H1 (cell line): ENCODE measurements around the gene IQCN. TPM values are rescaled to one million over a fixed set of nuclear protein-coding genes. Genes with fewer than 3 reads are reported as not detected.

Experiments
- CTCF ChIA-PET: fragments of 300-600 bp; sonication (Branson Sonifier 250); formaldehyde crosslinking; loops from one replicate; lab custom pipeline; 2021; ENCODE audit not compliant: partially characterized antibody; lab: Charles Lee
- POLR2A ChIA-PET: fragments of 300-600 bp; sonication (Branson Sonifier 250); formaldehyde crosslinking; loops from one replicate; lab custom pipeline; 2021; ENCODE audit warnings: inconsistent platforms; ENCODE audit not compliant: partially characterized antibody; lab: Charles Lee
- DNase-seq, 2 experiments: peaks; one replicate each; pipeline versions ENCODE4 v3.0.0 to v3.0.0-alpha.2; 2010 to 2022; ENCODE audit warnings: low spot score in 2 of 2, low read depth in 1 of 2, mixed read lengths in 1 of 2
- FAIRE-seq: peaks from 2 replicates; lab custom pipeline; 2011; peaks lifted over from hg19 to GRCh38; lab: Jason Lieb, UNC
- H2AFZ ChIP-seq: 2 replicates; pipeline ENCODE4 v1.8.1; 2012; ENCODE audit warnings: low read length, inconsistent platforms
- H2AK5ac ChIP-seq: 2 replicates; pipeline ENCODE4 v1.6.1; 2013; ENCODE audit warnings: low read depth, low read length
- H2BK120ac ChIP-seq: replicated peaks from 2 replicates; pipeline ENCODE3; 2013; ENCODE audit warnings: low read depth, low read length, inconsistent platforms
- H2BK12ac ChIP-seq: 2 replicates; pipeline ENCODE4 v1.6.1; 2013; ENCODE audit warnings: low read depth, low read length
- H2BK15ac ChIP-seq: 2 replicates; pipeline ENCODE4 v1.6.1; 2013; ENCODE audit warnings: low read length
- H2BK20ac ChIP-seq: 2 replicates; pipeline ENCODE4 v1.6.1; 2013; ENCODE audit warnings: low read length
- H2BK5ac ChIP-seq: 2 replicates; pipeline ENCODE4 v1.6.1; 2013; ENCODE audit warnings: low read depth, low read length
- H3K14ac ChIP-seq: 2 replicates; pipeline ENCODE4 v1.6.1; 2013; ENCODE audit warnings: inconsistent platforms; ENCODE audit not compliant: insufficient read length
- H3K18ac ChIP-seq: 2 replicates; pipeline ENCODE4 v1.6.1; 2013; ENCODE audit warnings: low read length; ENCODE audit errors: extremely low read depth
- H3K23ac ChIP-seq: 2 replicates; pipeline ENCODE4 v1.6.1; 2013; ENCODE audit warnings: inconsistent platforms; ENCODE audit not compliant: insufficient read length
- H3K23me2 ChIP-seq: 2 replicates; pipeline ENCODE4 v1.6.1; 2013; ENCODE audit warnings: low read depth, low read length
- H3K27ac ChIP-seq: 2 replicates; pipeline ENCODE4 v1.6.1; 2011; ENCODE audit warnings: low read depth, low read length, inconsistent platforms
- H3K27me3 ChIP-seq, 4 experiments: replicated peaks in 1 of 4; 1 replicate in 1 of 4; 2 replicates in 3 of 4; pipeline versions ENCODE4 v1.6.1 to v1.8.1; 2011 to 2013; ENCODE audit warnings: low read length in 3 of 4, mild to moderate bottlenecking in 3 of 4, inconsistent platforms in 2 of 4, mixed read lengths in 2 of 4, moderate library complexity in 1 of 4; ENCODE audit not compliant: control insufficient read depth in 3 of 4, insufficient read depth in 3 of 4; ENCODE audit errors: extremely low read depth in 1 of 4
- H3K36me3 ChIP-seq, 4 experiments: 2 replicates each; pipeline versions ENCODE4 v1.6.1 to v1.8.1; 2011 to 2013; ENCODE audit warnings: mild to moderate bottlenecking in 4 of 4, low read length in 3 of 4, moderate library complexity in 2 of 4, control low read depth in 1 of 4, inconsistent platforms in 1 of 4; ENCODE audit not compliant: insufficient read depth in 4 of 4, control insufficient read depth in 2 of 4
- H3K4ac ChIP-seq: replicated peaks from 2 replicates; pipeline ENCODE3; 2013; ENCODE audit warnings: low read length, low read depth, mixed read lengths, inconsistent platforms; ENCODE audit not compliant: insufficient read length
- H3K4me1 ChIP-seq, 4 experiments: replicated peaks in 1 of 4; 1 replicate in 1 of 4; 2 replicates in 3 of 4; pipeline versions ENCODE4 v1.6.1 to v1.8.1; 2011 to 2013; ENCODE audit warnings: low read length in 3 of 4, inconsistent platforms in 2 of 4, mixed read lengths in 1 of 4; ENCODE audit not compliant: insufficient read depth in 4 of 4, control insufficient read depth in 3 of 4
- H3K4me2 ChIP-seq, 2 experiments: 2 replicates each; pipeline versions ENCODE4 v1.6.1 to v1.8.1; 2011 to 2013; ENCODE audit warnings: low read depth in 2 of 2, low read length in 2 of 2, control low read depth in 1 of 2, inconsistent platforms in 1 of 2, mild to moderate bottlenecking in 1 of 2; ENCODE audit not compliant: insufficient read depth in 1 of 2
- H3K4me3 ChIP-seq, 4 experiments: fragments of 200-600, 300-600 bp in 1 of 4; sonication (generic), shearing (Covaris generic), sonication (Bioruptor Twin) in 1 of 4; 2 replicates each; pipeline versions ENCODE4 v1.5.1 to v1.8.1; 2011 to 2016; ENCODE audit warnings: low read length in 4 of 4, low read depth in 3 of 4, control low read depth in 2 of 4, inconsistent platforms in 2 of 4, mild to moderate bottlenecking in 2 of 4, mixed read lengths in 1 of 4, moderate library complexity in 1 of 4; ENCODE audit not compliant: insufficient read depth in 2 of 4; ENCODE audit errors: extremely low read depth in 1 of 4
- H3K56ac ChIP-seq: replicated peaks from 2 replicates; pipeline ENCODE3; 2013; ENCODE audit warnings: low read depth, mild to moderate bottlenecking, mixed read lengths, low read length, inconsistent platforms; ENCODE audit not compliant: insufficient read length
- H3K79me1 ChIP-seq: 2 replicates; pipeline ENCODE4 v1.6.1; 2013; ENCODE audit warnings: low read depth, low read length, control low read depth
- H3K79me2 ChIP-seq, 2 experiments: 2 replicates each; pipeline versions ENCODE4 v1.6.1 to v1.8.1; 2012 to 2013; ENCODE audit warnings: low read length in 2 of 2, mild to moderate bottlenecking in 2 of 2, inconsistent platforms in 1 of 2; ENCODE audit not compliant: insufficient read depth in 2 of 2, control insufficient read depth in 1 of 2
- H3K9ac ChIP-seq, 4 experiments: replicated peaks in 1 of 4; 1 replicate in 1 of 4; 2 replicates in 3 of 4; pipeline versions ENCODE4 v1.6.1 to v1.8.1; 2011 to 2013; ENCODE audit warnings: low read depth in 3 of 4, low read length in 3 of 4, control low read depth in 2 of 4, mild to moderate bottlenecking in 2 of 4, moderate library complexity in 2 of 4, inconsistent platforms in 1 of 4; ENCODE audit errors: extremely low read depth in 1 of 4
- H3K9me3 ChIP-seq, 2 experiments: 2 replicates each; pipeline versions ENCODE4 v1.6.1 to v1.8.1; 2012 to 2013; ENCODE audit warnings: mild to moderate bottlenecking in 2 of 2, moderate library complexity in 2 of 2, control low read depth in 1 of 2, inconsistent platforms in 1 of 2, low read depth in 1 of 2, low read length in 1 of 2, mixed read lengths in 1 of 2; ENCODE audit not compliant: insufficient read depth in 2 of 2
- H4K20me1 ChIP-seq, 2 experiments: replicated peaks in 1 of 2; 2 replicates each; pipeline versions ENCODE3 to v1.8.1; 2011 to 2013; ENCODE audit warnings: inconsistent platforms in 2 of 2, low read length in 2 of 2, mild to moderate bottlenecking in 1 of 2; ENCODE audit not compliant: insufficient read depth in 2 of 2, control insufficient read depth in 1 of 2
- H4K5ac ChIP-seq: 2 replicates; pipeline ENCODE4 v1.6.1; 2013; ENCODE audit warnings: low read length, low read depth, mixed read lengths, inconsistent platforms; ENCODE audit not compliant: insufficient read length
- H4K8ac ChIP-seq: 2 replicates; pipeline ENCODE4 v1.8.0; 2013; ENCODE audit warnings: mild to moderate bottlenecking, moderate library complexity, low read length, inconsistent platforms; ENCODE audit not compliant: insufficient read depth; ENCODE audit errors: extremely low read depth
- H4K91ac ChIP-seq: replicated peaks from 2 replicates; pipeline ENCODE3; 2013; ENCODE audit warnings: low read length, mixed read lengths, inconsistent platforms; ENCODE audit not compliant: insufficient read length
- CTCF ChIP-seq, 3 experiments: IDR thresholded peaks; 1 replicate in 2 of 3; 2 replicates in 1 of 3; pipeline versions ENCODE4 v1.5.1 to v1.6.1; 2011; ENCODE audit warnings: low read length in 3 of 3, mild to moderate bottlenecking in 3 of 3, inconsistent platforms in 2 of 3, low read depth in 1 of 3, moderate library complexity in 1 of 3; ENCODE audit not compliant: insufficient read depth in 1 of 3; ENCODE audit errors: control extremely low read depth in 1 of 3
- HDAC2 ChIP-seq, 2 experiments: fragments of 300-600 bp in 1 of 2; sonication (generic) in 1 of 2; IDR thresholded peaks; 2 replicates each; pipeline ENCODE4 v1.6.1; 2011 to 2012; ENCODE audit warnings: low read depth in 2 of 2, low read length in 2 of 2, mild to moderate bottlenecking in 2 of 2, moderate library complexity in 2 of 2, borderline replicate concordance in 1 of 2, inconsistent platforms in 1 of 2
- KDM1A ChIP-seq: fragments of 200-600, 300-600 bp; sonication (generic); IDR thresholded peaks from 2 replicates; pipeline ENCODE4 v1.7.1; 2016; ENCODE audit warnings: mild to moderate bottlenecking, low read length, borderline replicate concordance
- RAD21 ChIP-seq, 2 experiments: IDR thresholded peaks in 1 of 2; conservative IDR thresholded peaks in 1 of 2; 2 replicates each; pipeline ENCODE4 v1.6.1; 2011; ENCODE audit warnings: low read depth in 2 of 2, low read length in 2 of 2, improper control_type of control experiment in 1 of 2, inconsistent platforms in 1 of 2, mild to moderate bottlenecking in 1 of 2, moderate library complexity in 1 of 2
- SIRT6 ChIP-seq: IDR thresholded peaks from one replicate; pipeline ENCODE4 v1.7.1; 2012; ENCODE audit warnings: low read length, inconsistent platforms
- WGBS, 2 experiments: shearing (Covaris generic) in 1 of 2; methylation state at CpG; one replicate each; pipeline versions ENCODE4 v1.1.6 to v1.1.7; 2013 to 2015; ENCODE audit warnings: low lambda C conversion rate in 2 of 2, mixed read lengths in 2 of 2, inconsistent platforms in 1 of 2, low coverage in 1 of 2, missing lambda C conversion rate in 1 of 2; ENCODE audit not compliant: insufficient replicate concordance in 2 of 2, insufficient coverage in 1 of 2, insufficient read length in 1 of 2; ENCODE audit errors: extremely low coverage in 1 of 2, missing lambda C conversion rate in 1 of 2; 5-methylcytosine and 5-hydroxymethylcytosine counted together
- polyA plus RNA-seq, 7 experiments: library from polyadenylated mRNA; depleted of rRNA in 3 of 7; stranded (reverse) in 5 of 7; unstranded in 2 of 7; fragments of >200 nt in 5 of 7; fragments of 200-250 nt in 2 of 7; gene quantifications; 1 replicate in 5 of 7; 2 replicates in 1 of 7; 4 replicates in 1 of 7; pipeline versions ENCODE4 v1.2.1 to v1.2.3, GENCODE V29; 2011 to 2013; ENCODE audit warnings: missing spikeins in 2 of 7, mixed read lengths in 2 of 7
- total RNA-seq: library from RNA; stranded (reverse); fragmentation: NEBNext Ultra II Directional; extraction: Animal tissue kit (Norgen Biotek cat#: 25700); gene quantifications from 2 replicates; pipeline ENCODE4 v1.2.1, GENCODE V29; 2021

IQCN gene
- total and polyA plus RNA-seq, 2 of the 8 experiments (the other 6 are each of a cell fraction or from before 2014, with no cell fraction given), result 0.36 to 1.0 TPM

- H4K20me1 ChIP-seq, result no peaks in the 10 kb centered on the region
- peaks cover 6 to 27% (median 23%) of the 10 kb centered on the region in 4 experiments for H3K4me1 ChIP-seq
- no peak overlapping the region for H3K23ac ChIP-seq
- 0 out of 2 replicates have a peak overlapping the region, but pooled peaks have one; percentile 46 for H2BK15ac ChIP-seq
- WGBS, 2 experiments, result 71% methylated on average over 4 of the region's 5 CpGs; no CpG with 5 or more reads in 1 of the 2 experiments
- no peak overlapping the region for H3K4me2 ChIP-seq
- H3K79me1 ChIP-seq, result no peaks in the 10 kb centered on the region
- ChIA-PET POLR2A (no interaction called here), CTCF (interaction anchor here (0.9 to 10.1 kb wide), 4 partner anchors 15 to 26 kb away, joined by 3 to 140 read pairs (median 42); partner anchors contain the start of gene RAB3A)
- no peak overlapping the region for H3K56ac ChIP-seq
- H3K27me3 ChIP-seq, result peaks cover 10 to 23% (median 17%) of the 10 kb centered on the region in 4 experiments
- peak overlapping the region; percentile 18; the same call in 1 of the 2 replicates for H2BK5ac ChIP-seq
- H2AFZ ChIP-seq, result no peak overlapping the region
- H3K18ac ChIP-seq, result no peak overlapping the region; the same call in 1 of the 2 replicates
- H3K79me2 ChIP-seq, result no peaks in the 10 kb centered on the region
- H2BK12ac ChIP-seq, result no peak overlapping the region
- H3K9me3 ChIP-seq, result no peaks in the 10 kb centered on the region
- H4K91ac ChIP-seq, result peak overlapping the region; percentile 25
- no peak overlapping the region for H3K14ac ChIP-seq
- H3K4me3 ChIP-seq, result no peak overlapping the region
- FAIRE-seq, result no peak
- H3K36me3 ChIP-seq, result no peaks in the 10 kb centered on the region
- no peak overlapping the region for H2AK5ac ChIP-seq
- TF ChIP-seq RAD21 (IDR thresholded peaks at IDR 0.05 in 1 of 2, conservative IDR thresholded peaks at IDR 0.05 in 1 of 2; ENCODE audit: low read depth in 2 of 2, low read length in 2 of 2) (peak in 1 of 2 experiments; percentile 46; a peak in 2 of 4 replicates), CTCF (IDR thresholded peaks at IDR 0.05; ENCODE audit: control extremely low read depth in 1 of 3, insufficient read depth in 1 of 3, low read depth in 1 of 3, low read length in 3 of 3) (peak; percentile 41 to 61 (median 46)), HDAC2 (IDR thresholded peaks at IDR 0.05; ENCODE audit: borderline replicate concordance in 1 of 2, low read depth in 2 of 2, low read length in 2 of 2) (peak in 1 of 2 experiments; percentile 98; a peak in 1 of 4 replicates), SIRT6 (no peak), KDM1A (peak; percentile 99)
- TF ChIP-seq, all 59 proteins: peak for 4
- DNase-seq, result no peak
- Histone ChIP-seq H2BK120ac (no peak overlapping the region), H3K27ac (no peak overlapping the region), H3K23me2 (peaks cover 15% of the 10 kb centered on the region), H4K8ac (no peak overlapping the region), H3K4ac (no peak overlapping the region), H4K5ac (no peak overlapping the region), H2BK20ac (no peak overlapping the region; the same call in 1 of the 2 replicates), H3K9ac (no peak overlapping the region)
Measured at GRCh38 chr19:18229474-18229873, 44.8 kb downstream of the IQCN start.
